Activated CD4-positive, alpha-beta T cell treated with anti-CD3 and anti-CD28 coated beads, Interleukin-2, amount 50 U/mL, for 4 hours (primary cell): ENCODE data around the gene LCNL1.
"Not testable (repeated sequence)": the region's sequence is repeated elsewhere in the genome, so short reads cannot be mapped to it uniquely, and the experiment has no call there.

Experiments used
- DNase-seq, 2 experiments: peaks; one replicate each; pipeline ENCODE4 v3.0.0-alpha.2; 2020

The LCNL1 gene

DNA sequence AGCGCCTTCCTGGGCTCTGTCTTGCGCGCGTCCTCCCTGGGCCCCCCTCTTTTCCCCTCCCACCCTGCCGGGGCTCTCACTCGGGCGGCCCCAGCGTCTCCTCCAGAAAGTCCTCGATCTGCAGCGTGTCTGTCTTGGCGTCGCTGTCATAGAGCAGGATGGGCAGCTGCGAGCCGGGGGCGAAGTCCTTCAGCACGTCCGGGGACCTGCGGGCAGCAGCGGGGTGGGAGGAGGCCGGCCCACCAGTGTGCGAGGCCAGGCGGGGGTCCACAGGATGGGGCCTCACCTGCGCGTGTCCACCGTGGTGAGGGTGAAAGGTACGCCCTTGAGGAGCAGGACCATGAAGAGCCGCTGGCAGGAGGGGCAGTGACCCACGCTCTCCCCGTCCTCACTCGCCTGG is 12.6 kb downstream of the LCNL1 start:
- DNase-seq: no peak

DNA sequence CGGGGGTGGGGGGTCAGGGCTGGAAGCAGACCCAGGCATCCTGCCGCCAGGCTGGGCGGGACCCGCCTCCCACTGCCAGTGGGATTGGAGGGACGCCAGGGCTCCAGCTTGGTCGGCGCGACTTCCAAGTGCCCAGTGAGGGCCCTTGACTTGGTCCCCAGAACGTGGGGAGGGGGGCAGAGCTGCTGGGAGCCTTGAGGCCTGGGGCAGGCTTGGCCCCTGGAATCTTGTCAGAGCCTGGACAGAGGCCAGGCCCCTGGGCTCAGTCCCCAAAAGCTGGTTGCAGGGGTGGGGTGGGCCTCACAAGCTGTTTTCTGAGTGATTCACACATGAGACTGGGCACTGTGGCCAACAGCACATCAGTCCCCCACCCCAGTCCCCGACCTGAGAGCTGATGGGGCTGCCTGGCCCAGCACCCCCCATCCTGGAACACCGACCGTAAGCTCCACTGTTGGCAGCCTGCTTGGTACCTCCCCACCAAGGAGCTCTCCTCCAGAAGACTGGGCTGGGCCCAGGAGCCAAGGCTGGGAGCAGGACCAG is 13.0 kb downstream of the LCNL1 start:
- DNase-seq: no peak

DNA sequence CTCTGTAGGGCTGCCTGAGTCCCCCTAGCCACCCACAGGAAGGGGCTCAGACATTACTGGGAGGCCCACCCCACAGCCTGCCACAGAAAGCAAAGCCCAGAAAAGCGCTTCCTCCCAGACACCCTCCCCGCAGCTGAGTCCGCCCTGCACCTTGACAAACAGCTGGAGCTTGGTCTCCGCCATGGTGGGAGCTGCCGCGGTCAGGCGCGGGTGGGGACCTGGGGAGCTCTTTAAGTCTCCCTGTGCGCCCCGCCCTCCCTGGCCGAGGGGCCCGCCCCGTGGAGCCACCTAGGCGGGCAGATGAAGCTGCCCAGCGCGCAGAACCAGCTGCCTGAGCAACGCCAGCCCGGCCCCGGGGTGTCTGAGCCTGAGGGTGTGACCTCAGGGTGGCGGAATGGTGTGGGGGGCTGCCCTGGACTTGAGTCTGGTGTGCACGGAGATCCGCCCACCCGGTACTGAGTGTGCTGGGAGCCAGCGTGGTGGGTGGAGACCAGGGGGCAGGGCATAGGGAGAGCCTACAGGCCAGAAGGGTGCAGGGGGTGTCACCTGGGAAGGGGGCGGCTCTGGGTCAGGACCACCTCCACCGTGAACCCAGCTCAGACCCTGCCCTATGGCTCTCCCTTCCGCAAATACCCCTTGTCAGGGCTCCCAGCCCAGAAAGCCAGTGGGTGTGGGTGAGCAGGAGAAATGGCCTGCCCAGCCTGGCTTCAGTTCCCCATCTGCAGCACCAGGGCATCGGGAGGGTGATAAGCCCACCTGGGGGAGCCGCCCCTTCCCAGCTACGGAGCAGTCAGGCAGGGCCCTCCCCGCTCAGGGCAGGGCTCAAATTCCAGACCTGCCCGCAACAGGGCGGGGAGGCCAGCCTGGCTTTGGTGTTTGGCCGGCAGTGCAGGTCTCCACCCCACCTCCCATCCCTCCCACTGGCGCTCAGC is 13.8 kb downstream of the LCNL1 start, which contains the start of gene CLIC3:
TSS of gene CLIC3 (minus strand) at position 208 of the 932 bp plus-strand sequence. CDS start at position 183, 25 bp downstream.
- DNase-seq: peak; percentile 17 to 19

DNA sequence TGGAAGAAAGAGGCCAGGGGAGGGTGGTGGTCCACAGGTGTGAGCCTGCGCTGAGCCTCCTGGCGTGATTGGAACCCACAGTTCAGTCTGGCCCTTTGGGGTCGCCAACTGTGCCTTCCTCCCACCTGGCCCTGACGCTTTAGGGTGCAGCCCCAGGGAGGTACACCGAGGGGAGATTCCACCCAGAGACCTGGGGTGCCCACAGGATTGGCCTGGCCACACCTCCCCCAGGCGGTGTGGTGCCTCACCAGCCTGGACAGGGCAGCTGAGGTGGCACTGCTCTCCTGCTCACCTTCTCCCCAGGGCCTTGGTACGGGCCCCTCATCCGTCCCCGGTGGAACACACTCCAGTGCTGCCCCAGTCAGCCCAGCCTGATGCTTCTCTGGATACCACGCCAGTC is 14.6 kb downstream of the LCNL1 start:
- DNase-seq: no peak

DNA sequence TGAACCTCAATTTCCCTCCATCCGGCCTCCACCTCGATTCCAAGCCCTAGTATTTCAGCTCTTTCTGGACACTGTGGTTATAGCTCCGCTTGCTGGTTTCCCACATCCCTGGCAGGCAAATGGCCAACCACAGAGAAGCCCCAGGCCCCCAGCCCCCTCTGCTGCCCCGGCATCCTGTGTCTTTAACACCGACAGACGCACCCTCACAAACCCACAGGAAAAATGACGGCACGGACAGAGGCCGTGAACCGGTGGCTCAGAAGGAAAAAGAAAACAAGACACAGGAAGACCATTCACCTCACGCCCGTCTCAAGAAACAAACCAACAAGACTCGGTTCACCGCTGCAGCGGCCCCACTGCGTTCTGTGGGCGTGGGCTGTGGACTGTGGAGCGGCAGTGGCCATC is 15.0 kb downstream of the LCNL1 start:
- no peak for DNase-seq

DNA sequence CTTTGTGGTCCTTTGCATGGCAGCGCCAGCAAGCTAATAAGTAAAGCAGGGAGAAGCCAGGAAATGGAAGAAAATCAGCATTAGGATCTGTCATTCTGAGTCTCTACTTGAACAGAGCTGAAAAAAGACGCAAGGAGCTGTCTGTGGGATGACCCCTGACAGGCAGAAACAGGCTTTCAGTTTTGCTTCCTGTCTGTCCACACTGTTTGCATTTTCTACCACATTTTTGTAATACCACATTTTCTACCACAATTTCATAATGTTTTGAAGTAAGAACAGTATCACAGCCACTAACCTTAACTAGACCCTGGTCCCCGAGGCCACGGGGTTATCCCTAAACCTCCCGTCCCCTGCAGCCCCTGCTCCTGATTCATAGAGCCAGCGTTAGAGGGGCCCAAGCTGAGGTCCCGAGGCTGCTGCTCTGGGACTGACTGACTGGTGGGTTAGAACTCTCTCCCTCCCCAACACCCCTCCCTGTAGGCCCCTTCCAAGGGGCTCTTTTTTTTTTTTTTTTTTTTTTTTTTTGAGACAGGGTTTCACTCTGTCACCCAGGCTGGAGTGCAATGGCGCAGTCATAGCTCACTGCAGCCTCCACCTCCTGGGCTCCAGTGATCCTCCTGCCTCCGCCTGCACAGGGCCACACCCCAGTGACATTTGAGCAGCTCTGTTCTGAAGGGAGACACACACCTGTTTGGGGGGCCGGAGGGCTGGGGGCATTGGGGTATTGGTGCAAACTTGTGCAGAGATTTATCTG is 17.6 kb downstream of the LCNL1 start:
- no peak for DNase-seq

DNA sequence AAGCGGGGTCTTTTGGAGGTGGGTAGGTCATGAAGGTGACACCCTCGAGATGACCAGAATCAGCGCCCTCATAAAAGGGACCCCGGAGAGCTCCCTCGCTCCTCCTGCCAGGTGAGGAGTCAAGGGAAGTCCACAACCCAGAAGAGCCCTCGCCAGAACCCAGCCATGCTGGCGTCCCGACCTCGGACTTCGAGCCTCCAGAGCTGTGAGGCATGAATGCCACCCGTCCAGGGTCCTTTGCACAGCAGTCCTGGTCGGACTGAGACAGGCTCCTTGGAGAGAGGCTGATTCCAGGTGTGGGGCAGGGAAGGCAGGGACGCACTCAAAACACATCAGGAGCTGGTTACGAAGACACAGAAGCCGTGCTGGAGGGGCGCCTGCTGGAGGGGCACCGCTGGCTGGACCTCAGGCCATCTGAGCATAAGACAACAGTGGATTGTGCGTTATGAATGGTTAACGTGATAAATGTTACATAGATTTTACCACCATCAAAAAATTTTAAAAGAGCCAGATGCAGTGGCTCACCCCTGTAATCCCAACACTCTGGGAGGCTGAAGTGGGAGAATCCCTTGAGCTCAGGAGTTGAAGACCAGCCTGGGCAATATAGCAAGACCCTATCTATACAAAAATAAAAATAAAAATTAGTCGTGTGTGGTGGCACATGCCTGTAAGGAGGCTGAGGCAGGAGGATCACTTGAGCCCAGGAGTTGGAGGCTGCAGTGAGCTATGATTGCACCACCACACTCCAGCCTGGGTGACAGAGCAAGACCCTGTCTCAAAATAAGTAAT is 19.3 kb downstream of the LCNL1 start:
- DNase-seq: no peak

DNA sequence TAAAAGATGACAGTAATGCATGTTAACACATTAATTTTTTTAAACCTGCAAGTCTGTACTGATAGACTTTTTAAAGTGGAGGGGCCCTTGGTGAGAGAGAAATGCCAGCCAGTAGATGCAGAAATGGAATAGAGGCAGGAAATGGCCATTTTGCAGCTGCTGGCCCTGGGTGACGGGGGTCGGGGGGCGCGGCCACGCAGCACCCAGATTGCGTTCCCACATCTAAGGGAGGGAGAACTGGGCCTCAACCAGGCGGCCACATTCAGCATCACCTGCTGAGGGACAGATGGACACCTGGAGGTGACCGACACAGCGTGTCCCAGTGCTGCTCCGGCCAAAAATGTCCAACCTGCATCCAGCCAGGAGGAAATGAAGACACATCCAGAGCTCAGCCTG is 19.9 kb downstream of the LCNL1 start:
- DNase-seq: no peak

DNA sequence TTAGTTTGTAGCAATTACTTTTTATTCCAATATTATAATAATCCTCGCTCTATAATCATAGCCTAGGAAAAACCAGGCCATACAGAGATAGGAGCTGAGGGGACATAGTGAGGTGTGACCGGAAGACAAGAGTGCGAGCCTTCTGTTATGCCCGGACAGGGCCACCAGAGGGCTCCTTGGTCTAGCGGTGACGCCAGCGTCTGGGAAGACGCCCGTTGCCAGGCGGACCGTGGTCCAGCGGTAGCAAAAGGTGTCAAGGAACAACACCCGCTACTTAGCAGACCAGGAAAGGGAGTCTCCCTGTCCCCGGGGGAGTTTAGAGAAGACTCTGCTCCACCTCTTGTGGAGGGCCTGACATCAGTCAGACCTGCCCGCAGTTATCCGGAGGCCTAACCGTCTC is 21.5 kb downstream of the LCNL1 start:
- not testable (repeated sequence) for DNase-seq

DNA sequence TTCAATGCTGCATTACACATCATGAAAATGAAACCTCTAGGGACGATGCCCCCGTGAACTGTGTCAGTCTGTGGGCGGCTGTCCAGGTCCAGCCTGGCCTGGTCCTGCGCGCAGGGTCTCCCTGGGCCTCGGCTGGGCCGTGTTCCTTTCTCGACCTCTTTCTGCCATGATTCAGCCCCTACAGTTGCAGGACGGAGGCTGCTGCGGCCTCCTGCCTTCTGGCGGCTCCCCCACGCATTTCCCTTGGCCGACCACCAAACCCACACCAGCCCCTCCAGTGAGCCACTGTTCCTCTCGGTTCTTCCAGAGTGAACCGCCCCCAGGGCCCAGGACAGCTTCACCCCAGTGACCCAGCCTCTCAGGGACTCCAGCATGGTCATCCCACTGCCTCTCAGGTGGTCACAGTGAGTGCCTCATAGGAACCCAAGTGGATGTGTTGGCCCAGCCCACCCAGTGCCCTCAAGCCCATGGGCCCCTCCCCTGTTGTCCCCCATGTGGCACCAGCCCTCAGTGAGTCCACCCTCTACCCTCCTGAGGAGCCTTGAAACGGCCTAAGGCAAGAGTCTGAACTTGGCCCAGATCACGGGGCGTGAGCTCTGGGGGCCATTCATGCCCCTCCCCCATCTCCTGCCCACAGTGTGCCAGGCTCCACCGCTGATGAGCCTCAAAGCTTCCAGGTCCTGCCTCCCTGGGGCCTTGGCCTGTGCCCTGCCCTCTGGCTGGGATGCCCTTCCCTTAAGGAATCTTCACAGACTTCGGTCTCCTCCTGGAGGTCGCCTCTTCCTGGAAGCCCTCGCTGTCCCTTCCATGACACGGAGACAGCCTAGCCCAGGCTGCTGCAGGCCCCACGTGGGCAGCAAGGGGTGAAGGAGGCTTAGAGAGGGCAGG is 23.6 kb downstream of the LCNL1 start:
- DNase-seq: no peak

DNA sequence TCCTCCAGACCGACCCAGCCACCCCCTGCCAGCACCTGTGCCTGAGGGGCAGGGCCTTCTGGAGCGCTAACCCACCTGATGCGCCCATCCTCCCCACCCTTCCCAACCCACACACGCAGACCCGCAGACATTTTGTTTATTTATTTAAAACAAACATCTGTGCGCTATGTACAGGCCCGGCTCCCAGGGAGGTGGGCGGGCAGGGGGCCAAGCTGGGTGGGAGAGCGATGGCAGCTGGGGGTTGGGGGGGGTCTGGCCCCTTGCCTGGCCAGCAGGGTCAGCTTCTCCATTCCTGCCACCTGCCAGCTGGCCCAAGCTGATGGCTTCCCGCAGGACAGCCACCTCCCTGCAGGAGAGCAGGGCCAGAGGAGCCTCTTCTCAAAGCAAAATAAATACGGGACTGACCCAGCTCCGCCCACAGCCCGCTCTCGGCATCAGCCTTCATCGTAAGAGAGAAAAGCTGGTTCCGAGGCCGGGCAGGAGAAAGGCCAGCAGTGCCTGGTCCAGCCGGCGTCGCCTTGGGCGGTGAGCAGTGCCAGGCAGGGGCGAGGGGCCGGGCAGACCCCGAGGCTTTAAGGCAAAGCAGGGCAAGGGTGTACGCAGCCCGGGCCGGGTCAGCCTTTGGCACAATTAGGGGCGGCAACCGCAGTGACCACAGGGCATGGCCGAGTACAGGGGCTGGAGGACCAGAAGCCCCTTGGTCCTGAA is 24.5 kb downstream of the LCNL1 start:
- DNase-seq: no peak

DNA sequence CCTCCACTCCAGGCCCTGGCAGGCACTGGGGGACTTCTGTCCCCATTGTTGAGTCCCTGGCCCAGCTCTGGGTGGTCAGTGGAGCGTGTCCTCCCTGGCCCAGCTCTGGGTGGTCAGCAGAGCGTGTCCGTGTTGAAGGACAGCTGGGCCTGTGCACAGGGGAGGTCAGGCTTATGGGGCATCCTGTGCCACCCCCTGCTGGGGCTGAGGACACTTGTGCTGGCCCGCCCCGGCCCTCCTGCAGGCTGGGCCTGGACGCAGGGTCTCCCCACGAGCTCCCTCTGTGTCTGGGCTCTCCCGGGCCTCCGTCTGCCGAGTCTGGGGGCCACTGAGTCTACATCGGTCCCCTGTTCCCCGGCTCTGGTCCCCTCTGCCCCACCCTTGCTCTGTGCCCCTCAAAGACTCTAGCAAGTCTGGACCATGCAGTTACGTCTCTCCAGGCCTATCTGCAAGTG is 25.1 kb downstream of the LCNL1 start:
- DNase-seq: no peak

DNA sequence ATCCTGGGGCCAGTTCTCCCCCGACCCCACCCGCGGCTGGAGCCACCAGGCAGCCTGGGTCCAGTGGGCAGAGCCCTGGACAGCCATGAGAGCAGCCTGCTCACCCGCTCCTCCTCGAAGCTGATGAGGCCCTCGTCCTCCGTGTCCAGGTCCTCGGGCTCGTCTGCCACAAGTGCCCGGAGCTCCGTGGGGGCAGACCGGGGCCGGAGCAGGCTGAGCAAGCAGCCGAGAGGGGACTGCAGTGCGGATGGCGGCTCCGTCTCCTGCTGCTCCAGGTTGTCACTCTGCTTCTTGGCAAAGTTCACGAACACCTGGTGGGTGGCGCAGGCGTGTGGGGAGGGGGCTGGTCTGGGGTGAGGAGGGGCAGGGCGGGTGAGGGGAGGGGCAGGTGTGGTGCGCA is 25.5 kb downstream of the LCNL1 start:
- no peak for DNase-seq

DNA sequence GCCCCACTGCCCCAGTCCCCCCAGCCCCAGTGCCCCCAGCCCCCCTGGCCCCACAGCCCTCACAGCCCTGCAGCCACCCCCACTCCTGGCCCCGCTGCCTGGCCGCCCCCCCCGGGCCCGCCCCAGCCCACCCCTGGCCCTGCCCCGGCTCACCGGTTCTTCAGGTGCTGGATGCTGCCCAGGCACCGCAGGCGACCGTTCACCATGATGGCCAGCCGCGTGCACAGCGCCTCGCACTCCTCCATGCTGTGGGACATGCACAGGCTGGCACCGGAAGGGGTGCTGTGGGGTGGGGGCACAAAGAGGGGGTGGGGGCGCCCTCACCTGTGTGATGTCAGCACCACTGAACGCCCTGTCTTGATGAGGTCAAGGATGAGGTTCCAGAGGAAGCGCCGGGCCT is 26.4 kb downstream of the LCNL1 start:
- no peak for DNase-seq

DNA sequence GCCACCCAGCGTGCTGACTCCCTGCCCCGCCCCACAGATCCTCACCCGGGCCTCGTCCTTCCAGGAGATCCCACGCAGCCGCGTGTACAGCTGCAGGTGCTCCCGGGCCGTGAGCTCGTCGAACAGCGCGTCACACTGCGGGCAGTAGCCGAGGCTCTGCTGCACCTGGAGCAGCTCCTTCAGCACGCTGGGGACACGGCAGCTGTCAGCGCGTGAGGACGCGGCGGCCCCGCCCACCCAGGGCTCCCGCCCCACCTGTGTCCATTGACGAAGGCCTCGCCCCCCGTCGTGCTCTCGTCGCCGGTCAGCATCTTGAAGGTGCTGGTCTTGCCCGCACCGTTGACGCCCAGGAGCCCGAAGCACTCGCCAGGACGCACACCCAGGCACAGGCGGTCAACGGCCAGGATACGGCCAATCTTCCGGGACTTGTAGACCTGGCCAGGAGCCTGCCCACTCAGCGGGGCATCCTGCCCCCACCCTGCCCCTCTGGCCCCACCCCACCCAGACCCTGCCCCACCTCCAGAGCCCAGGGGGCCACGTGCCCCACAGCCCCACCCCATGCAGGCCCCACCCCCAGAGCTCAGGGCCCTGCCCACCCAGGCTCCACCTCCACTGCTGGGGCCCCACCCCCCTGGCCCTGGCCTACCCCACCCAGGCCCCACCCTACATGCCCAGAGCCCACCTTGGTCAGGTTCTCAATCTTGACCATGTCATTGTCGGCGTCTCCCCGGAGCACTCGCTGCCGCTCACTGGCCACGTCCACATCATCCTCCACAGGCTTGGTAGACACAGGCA is 27.3 kb downstream of the LCNL1 start:
- no peak for DNase-seq

DNA sequence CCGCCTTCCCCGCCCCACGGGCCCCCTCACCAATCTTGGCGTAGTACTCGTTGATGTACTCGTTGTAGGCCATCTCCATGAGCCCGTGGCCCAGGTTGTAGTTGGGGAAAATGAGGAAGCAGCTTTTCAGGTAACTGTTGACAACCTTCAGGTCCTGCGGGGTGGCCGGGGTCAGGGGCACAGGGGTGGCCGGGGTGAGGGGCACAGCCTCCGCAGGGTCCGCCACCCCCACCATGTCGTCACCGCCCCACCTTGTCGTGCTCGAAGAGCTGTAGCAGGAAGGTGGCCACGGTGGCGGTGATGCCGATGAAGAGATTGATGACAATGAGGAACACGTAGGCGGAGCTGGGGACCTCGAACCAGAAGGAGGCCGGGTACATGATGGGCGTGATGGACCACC is 28.4 kb downstream of the LCNL1 start:
- no peak for DNase-seq

DNA sequence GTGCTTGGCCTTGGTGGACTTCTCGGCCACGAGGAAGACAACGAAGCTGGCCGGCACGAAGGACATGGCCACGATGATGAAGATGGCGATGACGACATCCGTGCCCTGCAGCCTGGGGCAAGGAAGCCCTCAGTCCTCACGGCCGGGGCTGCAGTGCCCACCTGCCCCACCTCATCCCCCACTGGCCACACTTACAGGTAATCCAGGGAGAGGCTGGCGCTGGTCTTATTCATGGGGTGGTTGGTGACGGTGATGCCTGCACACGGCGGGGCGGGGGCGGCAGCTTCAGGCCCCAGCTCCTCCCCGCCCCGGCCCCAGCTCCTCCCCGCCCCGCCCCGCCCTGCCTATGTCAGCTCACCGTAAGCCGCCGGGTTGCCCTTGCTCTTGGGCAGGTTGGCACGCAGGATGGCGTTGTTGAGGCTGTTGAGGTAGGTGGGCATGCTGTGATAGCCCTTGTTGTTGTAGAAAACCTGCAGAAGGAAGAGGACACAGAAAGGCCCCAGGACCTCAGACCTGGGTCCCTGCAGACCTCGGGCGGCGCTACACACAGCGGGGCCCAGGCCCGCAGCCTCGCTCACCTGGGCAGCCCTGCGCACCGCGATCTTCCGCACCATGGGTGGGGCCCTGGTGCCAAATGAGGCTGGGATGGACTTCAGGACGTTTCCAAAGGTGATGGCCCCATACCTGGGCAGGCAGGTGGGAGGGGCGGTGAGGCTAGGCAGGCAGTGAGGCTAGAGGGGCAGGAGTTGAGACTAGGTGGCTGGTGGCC is 29.3 kb downstream of the LCNL1 start:
- DNase-seq: no peak

DNA sequence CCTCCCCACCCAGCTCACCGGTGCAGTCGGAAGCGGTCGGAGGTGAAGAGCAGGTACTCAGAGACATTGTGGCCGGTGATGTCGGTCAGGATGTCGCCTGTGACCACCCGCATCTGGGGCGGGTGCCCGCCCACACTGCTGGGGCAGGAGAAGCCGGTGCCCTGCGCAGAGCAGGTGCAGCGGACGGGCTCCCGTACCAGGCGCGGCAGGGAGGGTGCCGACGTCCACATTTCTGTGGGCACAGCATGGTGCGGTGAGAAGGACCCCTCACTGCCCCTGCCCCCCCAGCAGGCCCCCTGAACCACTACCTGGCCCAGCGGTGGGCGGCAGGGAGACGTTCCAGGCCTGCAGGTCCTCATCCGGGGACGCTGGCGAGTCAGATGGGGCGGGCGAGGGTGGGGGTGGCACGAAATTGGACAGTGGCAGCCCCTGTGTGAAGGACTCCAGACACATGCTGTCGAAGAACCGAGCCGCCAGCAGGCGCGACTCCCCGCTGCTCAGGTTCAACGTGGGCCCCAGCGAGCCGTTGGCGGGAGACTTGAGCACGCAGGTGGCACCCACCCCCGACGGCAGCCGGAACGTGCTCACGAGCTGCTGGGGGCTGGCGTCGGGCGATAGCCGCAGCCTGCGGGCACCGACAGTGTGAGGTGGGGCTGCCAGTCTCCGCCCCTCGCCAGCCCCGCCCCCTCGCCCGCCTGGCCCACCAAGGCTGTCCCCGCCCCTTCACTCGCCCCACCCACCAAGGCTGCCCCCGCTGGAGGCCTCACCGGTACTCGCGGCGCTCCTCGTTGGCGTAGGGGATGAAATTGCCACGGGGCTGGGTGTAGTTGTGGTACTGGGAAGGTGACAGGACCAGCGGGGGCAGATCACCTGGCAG is 30.1 kb downstream of the LCNL1 start:
- no peak for DNase-seq
